ENCODE data around the gene AATK.
"Not testable (repeated sequence)": the region's sequence is repeated elsewhere in the genome, so short reads cannot be mapped to it uniquely, and the experiment has no call there.

Gene AATK

DNA sequence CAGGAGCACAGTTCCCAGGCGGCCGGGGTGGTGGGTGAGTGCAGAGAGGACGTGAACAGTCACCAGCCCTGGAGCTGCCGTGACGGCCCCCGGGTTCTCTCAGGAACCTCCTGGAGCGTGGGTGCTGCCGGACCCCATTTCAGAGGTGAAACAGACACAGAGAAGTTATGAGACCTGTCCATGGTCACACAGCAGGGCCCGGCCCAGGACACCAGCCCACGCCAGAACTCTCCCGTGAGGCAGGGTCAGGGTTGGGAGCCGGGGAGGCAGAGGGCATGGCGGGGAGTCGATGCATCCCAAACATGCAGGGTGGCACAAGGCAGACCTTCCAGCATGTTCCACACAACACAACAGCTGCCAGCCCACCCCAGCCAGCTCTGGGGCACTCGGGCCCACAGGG lies 4.5 kb downstream of the AATK start:
- DNase-seq (ENCODE audit: low spot score), result no peak

DNA sequence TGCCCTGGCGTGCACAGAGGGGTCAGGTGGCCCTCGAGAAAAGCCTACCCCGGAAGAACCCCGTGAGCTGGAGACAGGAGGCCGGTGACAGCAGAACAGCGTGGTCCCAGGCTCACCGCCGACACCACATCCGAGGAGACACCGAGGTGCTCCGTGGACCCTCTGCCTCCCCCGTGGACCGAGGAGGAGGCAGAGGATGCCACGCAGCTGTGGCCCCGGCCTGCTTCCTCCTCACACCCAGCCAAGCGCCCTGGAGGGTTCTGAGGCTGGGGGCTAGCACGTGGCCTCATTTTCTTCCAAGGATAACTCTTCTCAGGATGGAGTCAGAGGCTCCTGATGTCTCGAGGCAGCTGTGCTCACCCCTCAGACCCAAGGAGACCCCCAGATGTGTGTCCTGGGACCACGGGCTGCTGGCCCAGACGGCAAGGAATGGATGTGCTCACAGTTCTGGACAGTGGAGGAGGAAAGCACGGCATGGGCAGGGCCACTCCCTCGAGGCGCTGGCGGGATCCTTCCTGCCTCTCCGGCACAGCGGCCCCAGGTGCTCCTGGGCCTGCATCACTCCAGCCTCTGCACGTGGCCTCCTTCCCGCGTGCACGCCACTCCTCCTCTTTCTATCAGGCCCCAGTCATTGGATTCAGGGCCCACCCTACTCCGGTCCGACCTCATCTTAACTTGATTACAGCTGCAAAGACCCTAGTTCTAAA lies 5.1 kb downstream of the AATK start:
- DNase-seq (ENCODE audit: low spot score), result no peak

GRCh38 chr17:81160306-81160705 lies 5.7 kb downstream of the AATK start:
- DNase-seq (ENCODE audit: low spot score), result no peak

GRCh38 chr17:81159611-81160265 lies 6.3 kb downstream of the AATK start:
- no peak for DNase-seq (ENCODE audit: low spot score)

DNA sequence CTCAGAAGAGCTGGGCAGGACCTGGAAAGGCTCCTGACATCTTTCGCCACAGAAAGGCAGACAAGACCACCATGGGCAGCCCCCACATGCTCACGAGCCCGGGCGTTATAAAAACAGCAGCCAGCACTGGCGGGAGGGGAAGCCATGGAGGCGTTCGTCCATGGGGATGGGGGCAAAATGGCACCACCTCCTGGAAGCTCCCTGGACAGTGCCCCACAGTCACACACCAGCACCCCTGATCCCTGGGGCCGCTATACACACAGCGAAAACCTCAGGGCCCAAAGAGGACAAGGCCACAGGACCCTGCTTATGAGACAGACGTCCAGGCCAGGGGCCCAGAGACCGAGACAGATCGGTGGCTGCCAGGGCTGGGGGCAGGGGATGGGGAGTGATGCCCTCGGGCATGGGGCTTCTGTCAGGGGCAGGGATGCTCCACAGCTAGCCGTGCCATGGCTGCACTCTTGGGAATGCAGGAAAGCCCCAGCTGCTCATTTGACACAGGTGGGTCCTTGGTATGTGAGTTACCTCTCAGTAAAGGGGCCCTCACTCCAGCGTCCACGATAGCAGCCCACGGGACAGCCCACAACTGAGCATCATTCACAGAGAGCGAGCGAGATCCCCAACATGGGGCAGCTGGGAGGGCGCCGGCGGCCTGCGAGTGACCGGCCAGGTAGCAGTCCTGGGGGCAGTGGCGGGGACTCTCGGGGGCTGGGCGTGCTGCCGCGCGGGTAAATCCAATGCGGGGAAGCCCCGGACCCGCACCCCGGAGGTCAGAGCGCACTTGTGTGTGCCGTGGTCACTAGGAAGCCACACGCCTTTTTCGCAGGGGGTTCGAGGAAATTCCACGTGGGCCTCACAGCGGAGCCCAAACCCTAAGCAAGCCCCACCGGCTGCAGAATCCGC lies 7.1 kb downstream of the AATK start:
- DNase-seq (ENCODE audit: low spot score), result no peak

DNA sequence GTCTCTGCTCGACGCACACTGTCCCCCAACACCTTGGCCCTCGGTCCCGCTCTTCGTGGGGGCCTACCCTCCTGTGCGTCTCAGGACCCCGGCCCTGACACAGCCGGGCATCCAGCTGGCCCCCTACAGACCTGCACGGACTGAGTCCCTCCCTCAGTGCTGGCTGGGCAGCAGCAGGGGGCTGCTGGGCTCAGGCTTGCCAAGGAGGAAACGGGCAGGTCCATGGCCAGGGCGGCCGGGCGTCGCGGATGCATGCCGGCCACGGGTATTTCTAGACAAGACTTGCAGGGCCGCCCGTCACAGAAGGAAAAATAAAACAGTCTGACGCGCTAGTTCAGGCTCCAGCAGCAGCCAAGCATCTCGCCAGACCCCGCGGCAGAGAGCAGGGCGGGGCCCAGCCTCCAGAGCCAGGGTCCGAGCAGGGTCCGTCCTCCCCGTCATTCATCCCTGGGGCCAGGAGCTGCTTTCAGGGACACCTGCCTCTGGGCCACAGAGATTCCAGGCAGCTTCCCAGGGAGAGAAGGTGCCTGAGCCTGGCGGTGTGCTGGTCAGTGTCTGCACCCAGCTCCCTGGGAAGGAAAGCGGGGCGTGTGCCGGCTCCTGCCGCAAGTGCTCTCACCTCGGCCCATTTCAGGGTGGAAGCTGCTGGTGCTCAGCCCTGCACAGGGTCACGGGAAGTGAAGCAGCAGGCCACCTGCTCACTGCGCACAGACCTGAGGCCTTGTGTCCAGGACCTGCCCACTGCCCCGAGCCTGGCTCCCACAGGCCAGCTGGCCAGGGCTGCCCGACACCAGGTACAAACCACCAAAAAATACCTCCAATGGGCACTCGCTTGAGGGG lies 8.0 kb downstream of the AATK start:
- no peak for DNase-seq (ENCODE audit: low spot score)

DNA sequence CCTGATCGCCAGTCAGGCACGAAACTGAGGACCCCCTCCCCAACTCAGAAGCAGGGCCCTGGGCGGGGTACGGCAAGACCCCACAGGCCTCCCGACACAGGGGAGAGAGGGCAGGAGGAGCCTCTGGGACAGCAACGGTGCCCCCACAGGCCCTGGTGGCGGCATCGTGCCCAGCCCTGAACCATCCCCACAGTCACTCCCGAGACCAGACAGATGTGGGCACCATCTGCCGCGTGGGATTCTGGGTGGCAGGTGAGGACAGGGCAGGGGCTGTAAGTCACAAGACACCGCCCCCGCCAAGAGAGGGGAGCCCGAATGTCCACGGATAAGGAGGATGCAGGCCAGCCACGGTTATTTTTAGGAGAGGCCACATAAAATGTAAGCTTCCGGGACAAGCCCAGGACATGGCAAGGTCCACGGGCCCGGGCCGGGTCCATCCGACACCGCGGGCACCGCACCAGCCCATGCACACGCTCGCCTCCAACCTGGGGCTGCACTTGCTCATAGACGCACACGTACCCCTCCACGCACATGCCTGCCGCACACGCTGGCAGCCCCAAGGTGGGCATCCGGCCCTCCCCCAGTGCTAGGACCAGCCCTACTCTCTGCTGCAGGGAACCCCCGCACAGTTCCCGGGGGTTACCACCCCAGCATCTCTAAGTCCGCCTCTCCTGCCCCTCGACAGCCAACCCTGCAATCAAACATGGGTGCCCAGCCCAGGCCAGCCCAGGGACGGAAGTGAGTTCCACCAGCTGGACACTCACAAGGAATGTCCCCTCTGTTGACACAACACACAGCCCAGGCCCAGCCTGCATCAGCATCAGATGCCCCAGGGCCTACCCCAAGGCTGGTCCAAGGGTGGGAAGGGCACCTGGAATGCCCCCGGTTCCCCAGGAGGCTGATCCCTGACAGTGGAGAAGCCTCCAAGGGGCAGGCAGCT lies 8.9 kb downstream of the AATK start:
- DNase-seq (ENCODE audit: low spot score), result no peak

DNA sequence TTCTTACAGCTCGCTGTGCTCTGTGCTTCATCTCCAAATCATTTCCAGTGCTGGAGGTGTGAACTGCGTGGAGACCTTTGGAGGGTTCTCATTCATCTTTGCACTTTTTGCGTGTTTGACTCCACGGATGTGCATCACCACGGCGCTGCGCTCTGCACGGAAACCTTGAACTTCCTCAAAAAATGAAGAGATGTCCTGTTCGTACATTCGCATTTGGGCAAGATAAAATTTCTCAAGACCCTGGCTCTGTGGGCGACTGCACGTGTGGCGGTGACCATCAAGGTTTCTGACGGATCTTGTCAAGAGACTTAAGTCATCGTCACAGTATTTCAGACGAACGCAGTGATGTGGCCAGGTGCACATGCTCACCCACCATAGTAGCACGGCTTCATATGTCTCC lies 11.1 kb downstream of the AATK start:
- no peak for DNase-seq (ENCODE audit: low spot score)

DNA sequence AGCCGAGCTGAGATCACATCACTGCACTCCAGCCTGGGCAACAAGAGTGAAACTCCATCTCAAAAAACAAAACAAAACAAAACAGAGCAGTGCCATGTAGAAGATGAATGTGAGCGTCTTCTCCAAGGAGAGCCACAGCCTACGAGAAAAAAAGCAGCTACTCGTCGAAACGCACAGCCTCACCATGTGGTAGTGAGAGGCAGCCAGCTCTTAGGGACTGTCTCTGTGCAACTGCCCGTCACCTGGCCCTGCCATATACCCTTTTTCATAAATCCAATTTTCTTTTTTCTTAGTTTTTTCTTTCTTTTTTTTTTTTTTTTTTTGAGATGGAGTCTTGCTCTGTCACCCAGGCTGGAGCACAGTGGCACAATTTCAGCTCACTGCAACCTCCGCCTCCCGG lies 12.0 kb downstream of the AATK start:
- not testable (repeated sequence) for DNase-seq (ENCODE audit: low spot score)

DNA sequence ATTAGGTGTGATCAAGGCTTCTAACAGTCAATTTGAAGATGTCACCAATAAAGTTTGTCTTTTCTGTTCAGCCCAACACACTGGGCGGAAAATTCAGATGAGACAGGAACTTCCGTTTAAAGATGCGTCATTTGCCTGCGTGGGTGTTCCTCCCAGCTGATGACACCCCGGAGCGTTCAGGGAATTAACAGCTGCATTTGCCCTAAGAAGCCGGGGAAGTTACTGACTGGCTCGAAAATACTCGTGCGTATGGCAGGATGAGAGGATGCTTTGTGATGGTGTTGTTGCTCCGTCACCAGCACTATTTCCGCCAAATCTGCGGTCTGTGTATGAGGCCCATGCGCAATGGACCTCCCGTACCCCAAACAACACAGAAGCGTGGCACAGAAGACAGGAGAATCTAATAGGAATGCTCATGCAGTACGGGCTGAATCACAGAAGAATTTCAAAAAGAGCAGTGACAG lies 12.6 kb downstream of the AATK start:
- peak; percentile 95 for DNase-seq (ENCODE audit: low spot score)

- DNase-seq (ENCODE audit: low spot score), result no peak
Observed at GRCh38 chr17:81152288-81152828, 13.7 kb downstream of the AATK start.

GRCh38 chr17:81151278-81151677 lies 14.7 kb downstream of the AATK start:
- DNase-seq (ENCODE audit: low spot score), result no peak

- no peak for DNase-seq (ENCODE audit: low spot score)
Observed at GRCh38 chr17:81150377-81151077, 15.5 kb downstream of the AATK start.

DNA sequence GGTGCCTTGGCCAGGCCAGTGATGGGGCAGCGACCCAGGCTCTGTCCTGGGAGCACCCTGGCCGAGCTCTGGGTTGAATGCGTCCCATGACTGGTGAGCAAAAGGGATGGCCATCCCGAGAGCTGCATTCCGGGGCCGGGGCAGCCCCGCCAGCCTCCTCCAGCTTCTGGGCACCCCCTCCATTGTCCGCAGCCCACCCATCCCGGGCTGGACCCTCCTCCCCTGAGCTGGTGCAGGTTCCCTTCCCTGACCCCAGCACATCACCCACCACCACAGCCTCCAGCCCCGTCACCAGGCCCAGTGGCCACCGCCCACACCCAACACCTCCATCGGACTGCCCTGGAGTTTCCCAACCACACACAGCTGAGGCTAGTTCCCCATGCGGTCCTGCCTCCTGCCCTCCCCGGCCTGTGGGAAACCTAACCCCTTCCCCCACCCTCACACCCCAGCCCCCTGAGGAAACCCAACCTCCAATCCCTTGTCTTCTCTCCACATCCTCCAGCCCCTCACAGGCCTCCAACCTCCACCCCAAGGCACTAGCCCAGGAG lies 17.0 kb downstream of the AATK start:
- no peak for DNase-seq (ENCODE audit: low spot score)

DNA sequence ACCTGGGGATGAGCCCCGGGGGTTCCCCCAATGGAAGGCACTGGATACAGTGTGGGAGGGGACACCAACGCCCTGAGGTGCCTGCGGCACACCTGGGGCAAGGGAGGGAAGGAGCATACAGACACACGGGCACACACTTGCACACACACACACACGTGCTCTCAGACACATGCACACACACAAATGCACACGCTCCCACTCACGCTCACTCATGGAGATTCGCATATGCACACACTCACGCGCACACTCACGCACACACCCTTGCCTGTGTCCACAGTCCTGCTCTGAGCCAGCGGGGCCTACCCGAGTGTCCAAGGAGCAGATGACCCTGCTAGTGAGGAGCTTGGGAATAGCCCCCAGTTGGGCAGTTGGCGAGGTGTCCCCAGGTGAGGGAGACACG lies 17.4 kb downstream of the AATK start:
- DNase-seq (ENCODE audit: low spot score), result no peak

DNA sequence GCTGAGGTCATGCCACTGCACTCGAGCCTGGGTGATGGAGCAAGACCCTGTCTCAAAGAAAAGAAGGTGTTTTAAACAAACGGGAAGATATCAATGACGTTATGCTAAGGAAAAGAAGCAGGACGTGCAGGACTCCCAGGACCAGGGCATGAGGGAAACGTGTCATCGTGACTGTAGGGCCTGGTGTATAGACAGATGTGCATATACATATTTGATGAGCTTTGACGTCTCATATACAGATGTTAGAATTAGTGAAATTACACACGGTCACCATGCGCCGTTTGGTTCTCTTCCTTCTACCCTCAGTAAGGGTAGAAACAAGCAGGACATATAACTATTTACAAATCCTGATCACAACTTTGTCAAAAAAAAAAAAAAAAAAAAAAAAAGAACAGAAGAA lies 18.3 kb downstream of the AATK start:
- no peak for DNase-seq (ENCODE audit: low spot score)

GRCh38 chr17:81146208-81146607 lies 19.8 kb downstream of the AATK start:
- DNase-seq (ENCODE audit: low spot score), result not testable (repeated sequence)

DNA sequence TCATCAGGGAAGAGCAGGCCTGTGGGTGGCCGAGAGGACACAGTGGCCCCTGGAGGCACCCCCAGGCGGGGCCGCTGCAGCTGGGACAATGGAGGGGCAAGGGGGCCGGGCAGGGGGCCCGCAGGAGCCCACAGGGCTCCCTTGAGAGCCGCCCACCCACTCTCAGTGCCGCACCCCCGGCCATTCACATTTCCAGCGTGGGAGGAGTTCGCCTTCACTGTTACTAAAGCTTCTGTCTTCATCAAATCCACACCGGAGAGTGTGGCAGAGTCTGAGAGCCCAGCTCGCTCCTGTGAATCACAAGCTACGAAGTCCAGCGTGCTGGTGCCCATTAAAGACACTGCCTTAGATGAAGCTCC lies 21.6 kb downstream of the AATK start:
- no peak for DNase-seq (ENCODE audit: low spot score)

- DNase-seq (ENCODE audit: low spot score), result no peak
Observed at GRCh38 chr17:81143717-81144422, 22.2 kb downstream of the AATK start.

Data from putamen (tissue), 1 donor.